NCI-H748 treated with DMSO at 0.1 percent for 48 hours (cell line): ENCODE measurements around the gene ENPP6.
"Not testable (repeated sequence)": the region's sequence is repeated elsewhere in the genome, so short reads cannot be mapped to it uniquely, and the experiment has no call there.

Source experiments
- DNase-seq: peaks from one replicate; lab custom pipeline; 2025; lab: John Stamatoyannopoulos, UW

The ENPP6 gene

DNA sequence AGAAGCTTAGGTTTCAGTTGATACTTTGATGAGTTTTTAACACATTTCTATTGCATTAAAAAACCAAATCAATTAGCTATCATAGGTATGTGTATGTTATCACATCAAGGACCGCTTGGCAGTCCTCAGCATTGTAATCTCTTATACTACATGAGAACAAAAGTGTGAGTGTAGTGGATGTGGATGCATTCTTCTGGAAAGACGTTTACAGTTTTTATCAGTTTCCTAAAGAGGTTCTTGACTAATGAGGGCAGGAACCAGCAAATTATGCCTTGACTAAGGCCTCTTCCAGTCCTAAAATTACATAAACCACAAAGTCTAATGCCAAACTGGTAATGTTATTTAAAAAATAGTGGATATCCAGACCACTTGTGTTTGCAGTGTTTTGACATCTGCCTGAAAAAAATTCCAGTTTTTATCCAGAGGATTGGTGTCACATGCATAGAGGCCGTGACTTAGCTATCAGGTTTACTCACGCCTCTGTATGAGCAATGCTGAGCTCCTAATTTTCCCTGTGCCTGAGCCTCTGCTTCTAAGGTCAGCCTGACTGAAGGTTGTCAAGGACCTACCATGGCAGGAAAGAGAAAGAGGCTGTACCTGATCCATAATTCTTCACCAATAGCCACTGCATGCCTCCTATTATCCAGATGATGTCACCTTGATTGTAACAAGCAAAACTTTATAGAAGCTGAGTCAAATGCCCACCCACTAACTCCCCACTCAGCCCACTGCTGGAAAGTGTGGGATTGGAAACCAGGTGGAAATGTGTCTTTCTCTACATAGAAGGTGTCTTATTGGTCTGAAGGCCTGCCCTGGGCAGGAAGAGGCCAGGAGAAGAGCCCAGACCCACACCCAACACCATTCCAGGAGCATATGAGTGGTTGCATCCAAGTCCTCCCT lies 68.7 kb downstream of the ENPP6 start:
- DNase-seq: no peak

GRCh38 chr4:184147858-184148737 lies 69.6 kb downstream of the ENPP6 start:
- DNase-seq: no peak

- DNase-seq: no peak
Observed at GRCh38 chr4:184146951-184147350, 70.7 kb downstream of the ENPP6 start.

DNA sequence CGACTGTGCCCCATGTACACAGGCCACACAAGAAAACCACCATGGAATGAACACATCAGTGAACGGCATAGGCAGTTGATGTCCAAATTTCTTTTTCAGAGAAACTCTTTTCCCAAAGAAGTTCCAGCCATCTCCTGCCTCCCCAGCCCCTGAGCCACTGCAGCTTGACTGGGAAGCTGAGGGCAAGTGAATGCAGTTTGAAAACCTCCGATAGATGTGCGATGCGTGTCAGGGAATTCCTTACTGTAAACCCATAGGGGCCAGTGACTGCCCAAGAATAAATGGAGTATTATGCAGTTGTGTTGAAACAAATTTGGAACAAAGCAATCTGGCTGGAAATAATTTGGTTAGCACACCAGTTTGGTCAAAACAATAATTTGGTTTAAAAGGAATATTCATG lies 72.1 kb downstream of the ENPP6 start:
- no peak for DNase-seq

- no peak for DNase-seq
Observed at GRCh38 chr4:184143770-184144564, 73.7 kb downstream of the ENPP6 start.

DNA sequence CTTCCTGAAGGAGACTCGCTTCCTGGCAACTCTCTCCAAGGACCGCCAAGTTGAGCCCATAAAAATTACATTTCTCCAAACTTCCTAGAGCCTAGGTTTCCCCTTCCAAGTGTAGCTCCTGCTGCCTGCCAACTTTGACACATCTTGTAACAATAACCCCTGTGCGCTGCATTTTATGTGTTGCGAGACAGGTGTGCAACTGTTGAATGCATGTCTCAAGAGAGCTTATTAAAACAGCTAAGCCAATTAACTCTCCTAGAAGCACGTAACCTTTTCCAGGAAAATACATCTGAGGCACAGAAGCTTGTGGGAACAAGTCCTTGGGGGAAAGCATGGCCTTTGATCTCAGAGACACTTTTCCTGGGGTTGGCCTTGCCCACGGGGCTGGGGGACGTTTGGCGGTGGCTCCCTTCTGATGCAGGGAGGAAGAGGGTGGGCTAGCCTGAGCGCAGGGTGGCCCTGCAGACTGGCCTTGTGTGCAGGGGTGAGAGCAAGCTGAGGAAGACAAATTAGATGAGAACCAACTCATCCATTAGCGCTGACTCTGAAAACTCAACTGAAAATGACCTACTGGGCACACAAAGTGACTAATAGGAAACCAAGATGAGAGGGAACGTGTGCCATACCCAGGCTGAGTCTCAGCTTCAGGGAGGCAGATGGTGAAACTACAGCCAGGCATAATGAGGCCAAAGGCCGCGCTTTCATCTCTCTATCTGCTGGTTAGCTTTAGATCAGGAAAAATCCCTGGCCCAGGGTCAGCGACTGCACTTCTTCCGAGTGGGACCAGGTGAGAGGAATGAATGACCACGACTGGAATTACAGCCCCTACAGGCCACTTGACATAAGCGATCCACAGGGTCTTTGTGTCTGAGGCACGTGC lies 75.3 kb downstream of the ENPP6 start:
- no peak for DNase-seq

- not testable (repeated sequence) for DNase-seq
Observed at GRCh38 chr4:184140901-184141300, 76.8 kb downstream of the ENPP6 start.

- no peak for DNase-seq
Observed at GRCh38 chr4:184136525-184136924, 81.1 kb downstream of the ENPP6 start.

- DNase-seq: no peak
Observed at GRCh38 chr4:184126800-184127199, 90.9 kb downstream of the ENPP6 start.

GRCh38 chr4:184122631-184123408 lies 94.9 kb downstream of the ENPP6 start:
- no peak for DNase-seq

- no peak for DNase-seq
Observed at GRCh38 chr4:184120549-184121127, 97.0 kb downstream of the ENPP6 start.

DNA sequence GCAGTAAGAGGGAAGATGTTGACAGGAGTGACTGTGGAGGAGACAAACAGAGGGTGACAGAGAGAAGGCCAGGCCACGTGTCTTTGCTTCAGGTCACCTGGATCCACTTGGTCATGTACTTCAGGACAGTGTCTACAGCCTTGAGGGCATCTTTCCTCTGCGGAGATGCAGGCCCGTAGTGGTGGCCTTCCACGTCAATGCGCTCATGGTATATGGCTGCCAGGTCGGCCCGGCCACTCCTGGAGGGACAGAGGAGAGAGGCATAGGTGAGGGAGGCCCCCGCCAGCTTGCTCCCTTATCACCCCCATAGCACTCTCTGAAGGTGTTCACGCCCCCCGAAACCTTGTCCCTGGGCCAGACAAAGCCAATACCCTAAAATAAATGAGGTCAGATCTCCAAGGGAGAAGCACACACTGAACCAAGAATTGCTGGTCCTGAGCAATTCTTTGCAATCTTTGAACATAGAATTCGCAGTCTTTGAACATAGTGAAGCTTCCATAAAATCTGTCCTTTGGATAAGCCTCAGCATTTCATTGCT lies 99.9 kb downstream of the ENPP6 start:
- no peak for DNase-seq

- no peak for DNase-seq
Observed at GRCh38 chr4:184115399-184115798, 102.3 kb downstream of the ENPP6 start.

- DNase-seq: no peak
Observed at GRCh38 chr4:184114431-184114830, 103.2 kb downstream of the ENPP6 start.

DNA sequence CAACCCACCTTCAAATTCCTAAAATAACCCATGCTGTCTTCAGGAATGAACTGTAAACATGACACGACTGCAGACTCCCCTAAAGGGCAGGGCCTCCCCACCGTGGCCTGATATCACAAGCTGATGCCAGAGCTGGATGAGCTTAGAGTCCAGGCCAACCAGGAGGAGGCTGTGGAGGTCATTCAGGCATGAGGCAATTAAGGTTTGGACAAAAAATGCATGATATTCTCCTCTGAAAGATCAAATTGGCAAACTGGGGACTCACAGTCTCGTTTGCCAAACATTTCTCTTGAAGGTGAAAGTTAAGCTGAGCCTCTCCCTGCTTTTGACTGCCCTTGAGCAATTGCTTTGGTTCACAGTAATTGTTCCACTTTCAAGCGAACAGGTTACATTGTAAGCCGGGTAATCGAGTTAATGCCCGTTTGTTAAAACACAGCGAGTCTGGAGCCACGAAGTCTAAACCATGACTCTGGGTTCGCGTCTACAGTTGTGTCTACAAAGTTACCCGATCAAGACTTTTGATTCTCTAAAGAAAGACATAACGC lies 105.6 kb downstream of the ENPP6 start:
- DNase-seq: no peak

DNA sequence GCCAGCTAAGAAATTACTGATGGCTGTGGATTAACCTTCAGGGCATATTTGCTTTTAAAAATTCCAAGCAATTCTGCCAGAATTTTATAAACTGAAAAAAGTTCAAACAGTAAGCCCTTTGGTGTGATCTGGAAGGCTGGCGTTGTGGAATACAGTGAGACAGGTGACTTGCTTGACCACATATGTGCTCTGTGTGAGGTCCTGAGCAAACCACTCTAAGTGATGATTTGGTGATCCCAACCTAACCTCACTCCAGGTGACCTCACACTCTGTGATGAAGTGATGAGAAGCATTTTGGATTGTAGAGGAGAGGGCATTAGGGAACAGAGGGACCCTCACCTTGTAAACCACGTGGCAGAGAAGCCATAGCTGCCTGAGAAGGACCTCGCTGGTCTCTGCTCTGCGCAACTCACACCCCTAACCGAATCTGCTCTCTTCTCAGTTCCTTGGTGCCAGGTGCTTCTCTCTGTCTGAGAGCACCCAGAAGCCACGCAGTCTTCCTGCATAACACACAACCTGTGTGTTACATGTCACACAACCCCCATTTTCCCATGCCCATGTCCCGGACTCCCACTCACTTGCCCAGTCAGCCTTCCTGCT lies 106.3 kb downstream of the ENPP6 start:
- DNase-seq: no peak

- DNase-seq: no peak
Observed at GRCh38 chr4:184110452-184111224, 107.0 kb downstream of the ENPP6 start.

- no peak for DNase-seq
Observed at GRCh38 chr4:184108006-184108501, 109.6 kb downstream of the ENPP6 start.
